GM18511 (cell line): Measurements from ENCODE around the gene MAPKAP1.

ENCODE experiments used
- ATAC-seq: cut with Tn5 transposase; IDR thresholded peaks from one replicate; pipeline ENCODE4 v1.9.1; 2021; ENCODE audit warnings: mild to moderate bottlenecking, moderate library complexity; ENCODE audit not compliant: unreplicated experiment

The MAPKAP1 gene

GRCh38 chr9:125646217-125646616, 60.8 kb downstream of the MAPKAP1 start:
- ATAC-seq: no peak

DNA sequence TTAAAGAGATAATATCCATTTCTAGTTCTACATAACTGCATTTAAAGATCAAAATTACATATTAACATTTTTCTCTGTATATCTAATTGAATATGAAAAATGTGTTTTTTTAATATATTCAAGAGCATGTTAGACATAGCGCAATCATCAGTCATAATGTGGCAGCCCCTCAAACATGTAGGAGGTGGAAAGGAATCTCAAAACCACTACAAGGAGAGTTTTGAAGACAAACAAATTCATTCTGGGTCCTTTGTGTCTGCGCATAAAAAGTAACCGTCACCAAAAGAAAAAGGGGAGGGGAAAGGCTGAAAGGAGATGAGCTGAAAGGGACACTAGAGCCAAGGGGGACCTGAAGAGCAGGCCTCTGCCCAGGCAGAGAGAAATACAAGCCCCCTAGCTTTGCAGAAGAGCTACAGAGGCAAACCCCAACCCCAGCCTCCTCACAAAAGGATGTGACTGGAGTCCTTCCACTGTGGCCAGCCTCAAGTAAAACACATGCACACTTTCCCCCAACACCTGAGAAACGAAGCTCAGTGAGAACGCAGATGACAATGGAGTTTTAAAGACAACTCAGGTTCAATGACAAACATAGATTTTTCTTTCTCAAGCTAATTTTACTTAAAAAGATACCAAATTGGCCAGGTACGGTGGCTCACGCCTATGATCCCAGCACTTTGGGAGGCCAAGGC, 62.0 kb downstream of the MAPKAP1 start:
- no peak for ATAC-seq

DNA sequence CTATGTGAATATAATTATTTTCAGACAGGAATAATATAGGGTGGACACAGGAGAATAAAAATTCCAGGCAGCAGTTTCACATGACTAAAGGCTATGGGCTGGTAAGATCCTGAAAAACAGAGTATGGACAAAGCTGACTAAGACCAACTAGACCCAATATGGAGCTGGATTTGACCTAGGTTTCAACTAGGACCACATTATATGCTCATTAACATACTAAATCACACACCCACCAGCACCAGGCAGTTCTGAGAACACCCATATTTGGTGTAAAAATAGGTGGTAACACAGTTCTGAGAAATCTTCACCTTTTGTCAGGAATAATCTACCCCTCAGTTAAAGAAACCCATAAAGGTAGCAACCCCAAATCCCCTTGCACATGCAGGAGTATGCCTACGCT, 64.7 kb downstream of the MAPKAP1 start:
- ATAC-seq: no peak

- ATAC-seq: no peak
These were observed 68.0 kb downstream of the MAPKAP1 start for GRCh38 chr9:125639057-125639456.

- no peak for ATAC-seq
These were observed 68.6 kb downstream of the MAPKAP1 start for GRCh38 chr9:125638239-125639045.

- no peak for ATAC-seq
These were observed 69.8 kb downstream of the MAPKAP1 start for GRCh38 chr9:125637241-125637640.

DNA sequence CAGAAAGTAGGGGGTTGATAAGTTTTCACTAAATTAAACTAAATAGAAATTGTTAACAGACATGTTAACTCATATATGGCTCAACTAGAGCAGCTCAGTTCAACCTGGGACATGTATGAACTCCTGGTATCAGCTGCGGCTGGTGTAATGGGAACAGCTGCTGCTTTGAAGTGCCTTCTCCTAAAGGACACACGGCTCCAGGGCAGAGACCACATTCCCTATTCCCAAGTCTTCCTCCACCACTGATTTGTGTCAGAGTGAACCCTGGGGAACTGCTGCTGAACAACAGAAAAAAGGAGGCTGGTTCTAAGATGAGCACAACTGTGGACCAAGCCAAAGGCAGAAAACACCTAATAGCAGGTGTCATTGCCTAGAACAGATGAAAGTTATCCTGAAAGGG, 71.1 kb downstream of the MAPKAP1 start:
- no peak for ATAC-seq

DNA sequence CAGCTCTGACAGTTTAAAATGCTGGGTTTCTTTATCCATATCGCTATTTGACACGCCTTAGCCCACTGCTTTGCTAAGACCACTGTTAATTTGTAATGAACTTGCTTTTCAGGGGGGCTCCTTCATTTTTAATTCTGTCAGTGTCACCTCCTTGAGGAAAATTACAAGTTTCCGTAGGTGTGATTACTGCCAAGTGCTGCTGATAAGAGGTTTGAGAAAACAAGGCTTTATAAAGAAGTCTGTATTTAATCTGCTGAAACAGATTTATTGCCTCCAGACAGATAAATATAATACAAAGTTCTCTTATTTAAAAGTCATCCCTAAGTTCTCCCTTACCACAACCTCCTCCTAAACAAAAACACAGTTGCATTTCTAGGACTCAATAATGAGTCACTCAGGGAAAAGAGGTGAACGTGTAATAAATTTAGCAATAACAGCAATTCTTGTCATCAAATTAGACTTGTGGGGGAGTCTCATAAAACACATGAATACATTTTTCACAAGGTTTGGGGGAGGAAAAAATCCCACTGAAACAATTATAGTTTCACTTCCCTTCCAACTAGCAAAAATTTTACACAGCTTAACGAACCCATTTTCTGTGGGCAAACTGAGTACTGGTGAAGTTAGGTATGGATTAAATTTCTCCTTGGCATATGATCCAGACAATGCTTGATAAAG, 72.8 kb downstream of the MAPKAP1 start:
- ATAC-seq: no peak

GRCh38 chr9:125633116-125633745, 73.8 kb downstream of the MAPKAP1 start:
- ATAC-seq: no peak

- ATAC-seq: peak; percentile 66
These were observed 74.5 kb downstream of the MAPKAP1 start for GRCh38 chr9:125632321-125633115.

GRCh38 chr9:125631391-125632085, 75.5 kb downstream of the MAPKAP1 start:
- no peak for ATAC-seq

GRCh38 chr9:125630436-125630835, 76.6 kb downstream of the MAPKAP1 start:
- no peak for ATAC-seq

DNA sequence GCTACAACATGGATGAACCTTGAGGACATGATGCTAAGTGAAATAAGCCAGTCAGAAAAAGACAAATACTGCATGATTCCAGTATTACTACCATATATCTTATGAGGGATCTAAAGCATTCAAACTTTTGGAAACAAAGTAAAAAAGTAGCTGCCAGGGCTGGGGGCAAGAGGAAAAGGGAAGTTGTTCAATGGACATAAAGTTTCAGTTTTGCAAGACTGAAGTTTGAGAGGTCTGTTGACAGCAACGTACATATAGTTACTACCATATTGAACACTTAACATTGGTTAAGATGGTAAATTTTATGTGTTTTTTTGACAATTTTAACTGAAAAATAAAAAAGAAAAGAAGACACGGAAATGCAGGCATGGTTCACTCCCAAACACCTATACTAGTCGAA, 77.6 kb downstream of the MAPKAP1 start:
- no peak for ATAC-seq

DNA sequence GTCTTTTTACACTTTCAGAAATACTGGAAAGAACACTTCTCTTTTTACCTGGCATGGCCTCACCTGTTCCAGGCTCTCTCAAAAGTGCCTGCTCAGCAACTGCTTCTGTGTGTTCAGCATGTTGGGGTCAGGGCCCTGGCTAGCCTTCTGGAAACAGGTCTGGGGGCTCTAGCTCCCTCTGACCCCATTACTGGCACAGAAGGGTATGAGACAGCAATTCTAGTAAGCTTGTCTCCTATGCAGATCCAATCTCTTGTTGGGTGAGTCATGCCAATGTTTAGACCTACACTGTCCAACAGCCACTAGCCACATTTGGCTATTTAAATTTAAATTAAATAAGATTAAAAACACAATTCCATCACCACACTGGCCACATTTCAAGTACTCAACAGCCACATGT, 80.8 kb downstream of the MAPKAP1 start:
- no peak for ATAC-seq

DNA sequence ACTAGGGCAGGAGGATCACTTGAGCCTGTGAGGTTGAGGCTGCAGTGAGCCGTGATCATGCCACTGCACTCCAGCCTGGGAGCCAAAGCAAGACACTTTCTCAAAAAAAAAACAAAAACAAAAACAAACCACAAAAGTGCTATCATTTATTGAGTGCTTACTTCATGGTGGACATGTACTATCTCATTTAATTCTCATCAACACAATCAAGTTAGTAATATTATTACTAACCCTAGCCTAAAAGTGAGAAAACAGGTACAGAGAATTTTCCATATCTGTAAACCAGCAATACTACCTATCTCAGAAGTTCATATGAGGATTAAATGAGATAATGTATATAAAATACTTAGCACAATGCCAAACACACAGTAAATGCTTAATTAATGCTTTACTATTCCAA, 85.8 kb downstream of the MAPKAP1 start:
- ATAC-seq: no peak

GRCh38 chr9:125620216-125620615, 86.8 kb downstream of the MAPKAP1 start:
- ATAC-seq: no peak

DNA sequence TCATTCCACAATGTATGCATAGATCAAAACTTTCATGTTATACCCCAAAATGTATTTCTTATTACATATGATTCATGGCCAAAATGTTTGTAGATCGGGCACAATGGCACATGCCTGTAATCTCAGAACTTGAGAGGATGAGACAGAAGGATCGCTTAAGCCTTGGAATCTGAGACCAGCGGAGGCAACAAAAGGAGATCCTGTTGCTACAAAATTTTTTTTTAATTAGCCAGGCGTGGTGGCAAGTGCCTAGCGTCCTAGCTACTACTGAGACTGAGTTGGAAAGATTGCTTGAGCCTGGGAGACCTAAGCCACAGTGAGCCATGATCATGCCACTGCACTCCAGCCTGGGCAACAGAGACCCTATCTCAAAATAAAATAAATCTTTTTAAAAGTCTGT, 89.9 kb downstream of the MAPKAP1 start:
- ATAC-seq: no peak

- ATAC-seq: no peak
These were observed 93.9 kb downstream of the MAPKAP1 start for GRCh38 chr9:125613141-125613540.

GRCh38 chr9:125612616-125613015, 94.4 kb downstream of the MAPKAP1 start:
- ATAC-seq: no peak
